ENCODE results near the gene PPP1CA. TPM values are rescaled to one million over a fixed set of nuclear protein-coding genes. Genes with fewer than 3 reads are reported as not detected.

PPP1CA gene
- total RNA-seq, 1 donor from 2014 or later, result 144 TPM

GRCh38 chr11:67397986-67398660 lies 3.5 kb downstream of the PPP1CA start:
- no peak for DNase-seq
- Histone ChIP-seq H3K36me3 (peaks cover 55% of the 10 kb centered on the region), H3K27ac (no peak overlapping the region), H3K9me3 (no peaks in the 10 kb centered on the region), H3K4me1 (peaks cover 44% of the 10 kb centered on the region), H3K27me3 (ENCODE audit: low read depth) (no peaks in the 10 kb centered on the region), H3K4me3 (no peak overlapping the region)
- intact Hi-C loops (cut with DNase I), result no loop called here
- no peak for TF ChIP-seq CTCF (IDR thresholded peaks at IDR 0.05)
- no peak for ATAC-seq

GRCh38 chr11:67397536-67397935 lies 4.1 kb downstream of the PPP1CA start:
- no peak overlapping the region for H3K27ac ChIP-seq
- no peak for DNase-seq
- H3K4me3 ChIP-seq, result no peak overlapping the region
- peaks cover 41% of the 10 kb centered on the region for H3K4me1 ChIP-seq
- no peak for ATAC-seq
- H3K9me3 ChIP-seq, result no peaks in the 10 kb centered on the region
- intact Hi-C loops (cut with DNase I), result no loop called here
- no peak for TF ChIP-seq CTCF (IDR thresholded peaks at IDR 0.05)
- peaks cover 55% of the 10 kb centered on the region for H3K36me3 ChIP-seq
- H3K27me3 ChIP-seq (ENCODE audit: low read depth), result no peaks in the 10 kb centered on the region

GRCh38 chr11:67396587-67397389 lies 4.9 kb downstream of the PPP1CA start:
- Histone ChIP-seq H3K36me3 (peaks cover 55% of the 10 kb centered on the region), H3K4me1 (peaks cover 38% of the 10 kb centered on the region)
- intact Hi-C loops (cut with DNase I), result no loop called here

GRCh38 chr11:67396259-67396581 lies 5.4 kb downstream of the PPP1CA start:
- ATAC-seq, result no peak
- peaks cover 39% of the 10 kb centered on the region for H3K4me1 ChIP-seq

More at GRCh38 chr11:67396587-67397389, 4.9 kb downstream of the PPP1CA start:
- ATAC-seq, result no peak
- no peak for DNase-seq
- Histone ChIP-seq H3K9me3 (no peaks in the 10 kb centered on the region), H3K4me3 (no peak overlapping the region), H3K27me3 (ENCODE audit: low read depth) (no peaks in the 10 kb centered on the region), H3K27ac (no peak overlapping the region)
- no peak for TF ChIP-seq CTCF (IDR thresholded peaks at IDR 0.05)

More at GRCh38 chr11:67396259-67396581, 5.4 kb downstream of the PPP1CA start:
- no peak overlapping the region for H3K27ac ChIP-seq
- H3K27me3 ChIP-seq (ENCODE audit: low read depth), result no peaks in the 10 kb centered on the region
- no peak for DNase-seq
- intact Hi-C loops (cut with DNase I), result no loop called here
- H3K9me3 ChIP-seq, result no peaks in the 10 kb centered on the region
- H3K36me3 ChIP-seq, result peaks cover 55% of the 10 kb centered on the region
- TF ChIP-seq CTCF (IDR thresholded peaks at IDR 0.05), result no peak
- H3K4me3 ChIP-seq, result no peak overlapping the region

All from lower lobe of right lung (tissue), 2 donors.